Measurements from ENCODE around the gene SLC50A1. TPM values are rescaled to one million over a fixed set of nuclear protein-coding genes. Genes with fewer than 3 reads are reported as not detected.

Gene SLC50A1
- total and polyA plus RNA-seq, 10 donors = 28.4 to 73.8 (median 40.1) TPM

DNA sequence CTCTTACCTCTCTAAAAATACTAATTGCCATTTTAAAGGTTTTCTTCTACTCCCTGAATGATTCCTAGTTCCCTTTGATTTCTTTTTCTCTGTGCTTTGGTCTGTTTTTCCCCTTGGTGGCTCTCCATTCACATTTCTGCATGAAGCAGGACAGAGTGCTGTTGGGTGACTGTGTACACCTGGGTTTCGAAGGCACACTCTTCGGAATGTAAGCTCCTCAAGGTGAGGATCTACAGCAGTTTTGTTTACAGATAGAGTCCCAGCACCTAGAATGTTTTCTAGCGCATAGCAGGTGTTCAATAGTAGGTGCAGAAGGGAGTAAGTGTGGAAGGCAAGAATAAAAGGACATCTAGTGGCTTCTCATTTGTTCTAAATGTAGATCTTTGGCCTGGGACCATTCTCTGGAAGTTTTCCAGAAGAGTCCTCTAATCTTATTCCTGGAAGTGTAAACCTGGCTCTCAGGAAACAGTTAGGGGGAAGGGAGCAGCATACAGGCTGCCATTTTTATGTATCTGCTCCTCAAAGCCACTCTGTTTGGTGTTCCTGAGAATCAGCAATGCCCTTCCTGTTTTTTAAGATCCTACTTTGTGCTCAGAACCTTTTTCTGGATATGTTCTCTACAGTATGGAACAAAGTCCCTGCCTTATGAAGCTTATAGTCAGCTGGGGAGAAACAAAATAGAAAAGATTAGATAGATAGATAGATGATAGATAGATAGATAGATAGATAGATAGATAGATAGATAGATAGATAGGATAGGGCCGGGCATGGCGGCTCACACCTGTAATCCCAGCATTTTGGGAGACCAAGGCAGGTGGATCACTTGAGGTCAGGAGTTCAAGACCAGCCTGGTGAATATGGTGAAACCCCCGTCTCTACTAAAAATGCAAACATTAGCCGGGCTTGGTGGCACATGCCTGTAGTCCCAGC is 30.8 kb upstream of the SLC50A1 start:
- WGBS, 5 donors = 86 to 95% (median 93%) methylated on average over 7 of the region's 7 CpGs
- Histone ChIP-seq H3K36me3 (no peaks in the 10 kb centered on the region), H3K9me3 (no peaks in the 10 kb centered on the region), H3K27me3 (replicated peaks in 1 of 7) (no peaks in the 10 kb centered on the region), H3K4me1 (peaks cover 0 to 17% (median 0%) of the 10 kb centered on the region in 6 donors), H3K4me3 (no peak overlapping the region), H3K27ac (no peak overlapping the region)
- intact Hi-C loops (cut with DNase I; ENCODE audit: low total_unique reads) = no loop called here
- no peak for DNase-seq
- TF ChIP-seq POLR2A (IDR thresholded peaks at IDR 0.05) (no peak), POLR2AphosphoS5 (IDR thresholded peaks at IDR 0.05) (no peak)
- TF ChIP-seq, protein P1, sequence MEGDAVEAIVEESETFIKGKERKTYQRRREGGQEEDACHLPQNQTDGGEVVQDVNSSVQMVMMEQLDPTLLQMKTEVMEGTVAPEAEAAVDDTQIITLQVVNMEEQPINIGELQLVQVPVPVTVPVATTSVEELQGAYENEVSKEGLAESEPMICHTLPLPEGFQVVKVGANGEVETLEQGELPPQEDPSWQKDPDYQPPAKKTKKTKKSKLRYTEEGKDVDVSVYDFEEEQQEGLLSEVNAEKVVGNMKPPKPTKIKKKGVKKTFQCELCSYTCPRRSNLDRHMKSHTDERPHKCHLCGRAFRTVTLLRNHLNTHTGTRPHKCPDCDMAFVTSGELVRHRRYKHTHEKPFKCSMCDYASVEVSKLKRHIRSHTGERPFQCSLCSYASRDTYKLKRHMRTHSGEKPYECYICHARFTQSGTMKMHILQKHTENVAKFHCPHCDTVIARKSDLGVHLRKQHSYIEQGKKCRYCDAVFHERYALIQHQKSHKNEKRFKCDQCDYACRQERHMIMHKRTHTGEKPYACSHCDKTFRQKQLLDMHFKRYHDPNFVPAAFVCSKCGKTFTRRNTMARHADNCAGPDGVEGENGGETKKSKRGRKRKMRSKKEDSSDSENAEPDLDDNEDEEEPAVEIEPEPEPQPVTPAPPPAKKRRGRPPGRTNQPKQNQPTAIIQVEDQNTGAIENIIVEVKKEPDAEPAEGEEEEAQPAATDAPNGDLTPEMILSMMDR (IDR thresholded peaks at IDR 0.05 in 8 of 11, conservative IDR thresholded peaks at IDR 0.05 in 3 of 11) = no peak

DNA sequence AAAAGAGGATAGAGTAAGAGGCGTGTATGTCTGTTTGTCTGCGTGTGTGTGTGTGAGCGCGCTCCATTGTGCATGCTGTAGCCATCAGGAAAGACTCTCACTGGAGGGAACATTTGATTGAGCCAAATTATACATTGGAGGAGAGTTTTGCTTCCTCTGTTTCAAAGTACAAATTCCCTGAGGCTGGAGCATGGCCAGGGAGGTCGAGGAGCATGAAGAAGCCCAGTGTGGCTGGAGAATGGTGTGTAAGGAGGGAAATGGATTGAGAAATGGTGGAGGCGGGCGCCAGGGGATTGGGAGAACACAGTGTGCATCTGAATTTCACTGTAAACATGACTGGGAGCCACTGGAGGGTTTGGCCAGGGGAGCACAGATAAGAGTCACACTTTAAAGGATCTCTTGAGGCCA is 30.0 kb upstream of the SLC50A1 start:
- TF ChIP-seq, protein P1 (IDR thresholded peaks at IDR 0.05 in 8 of 11, conservative IDR thresholded peaks at IDR 0.05 in 3 of 11) = no peak
- TF ChIP-seq POLR2AphosphoS5 (IDR thresholded peaks at IDR 0.05) (no peak), POLR2A (IDR thresholded peaks at IDR 0.05) (no peak)
- DNase-seq = no peak
- no peak overlapping the region for H3K27ac ChIP-seq
- WGBS, 5 donors = 64 to 82% (median 75%) methylated on average over 7 of the region's 7 CpGs
- H3K36me3 ChIP-seq = no peaks in the 10 kb centered on the region
- no peaks in the 10 kb centered on the region for H3K9me3 ChIP-seq
- no peak overlapping the region for H3K4me3 ChIP-seq
- no peaks in the 10 kb centered on the region for H3K27me3 ChIP-seq (replicated peaks in 1 of 7)
- intact Hi-C loops (cut with DNase I; ENCODE audit: low total_unique reads) = no loop called here
- H3K4me1 ChIP-seq = peaks cover 0 to 17% (median 0%) of the 10 kb centered on the region in 6 donors

DNA sequence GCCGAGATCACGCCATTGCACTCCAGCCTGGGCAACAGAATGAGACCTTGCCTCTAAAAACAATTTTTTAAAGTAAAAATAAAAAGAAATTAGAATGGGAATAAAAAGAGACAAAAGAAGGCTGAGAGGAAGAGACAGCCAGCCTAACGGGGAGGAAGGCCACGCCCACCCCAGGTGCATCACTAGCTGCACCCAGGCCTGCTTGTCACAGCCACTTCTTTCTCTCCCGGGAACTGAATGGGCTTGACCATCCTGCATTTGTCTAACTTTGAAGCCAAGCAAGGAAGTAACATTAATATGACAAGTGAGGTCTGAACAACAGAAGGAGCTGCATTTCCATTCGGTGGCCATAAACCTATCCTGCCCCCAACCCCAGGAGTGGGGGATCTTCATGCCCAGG is 28.8 kb upstream of the SLC50A1 start:
- TF ChIP-seq POLR2A (IDR thresholded peaks at IDR 0.05) (no peak), POLR2AphosphoS5 (IDR thresholded peaks at IDR 0.05) (no peak)
- TF ChIP-seq, protein P1 (IDR thresholded peaks at IDR 0.05 in 8 of 11, conservative IDR thresholded peaks at IDR 0.05 in 3 of 11) = no peak
- H3K27me3 ChIP-seq (replicated peaks in 1 of 7) = peaks cover 0 to 3% (median 0%) of the 10 kb centered on the region in 7 donors
- H3K4me1 ChIP-seq = peaks cover 0 to 12% (median 0%) of the 10 kb centered on the region in 6 donors
- intact Hi-C loops (cut with DNase I; ENCODE audit: low total_unique reads) = no loop called here
- H3K9me3 ChIP-seq = no peaks in the 10 kb centered on the region
- H3K4me3 ChIP-seq = no peak overlapping the region
- no peak for DNase-seq
- H3K27ac ChIP-seq = no peak overlapping the region
- no peaks in the 10 kb centered on the region for H3K36me3 ChIP-seq
- WGBS, 5 donors = 71 to 77% (median 76%) methylated on average over 6 of the region's 6 CpGs
